AG09319 (cell line): ENCODE data around the gene RASSF6.
A peak's percentile ranks its signal among the peaks of the same experiment; 100 is the strongest.

ENCODE experiments used
- DNase-seq: peaks from one replicate; pipeline ENCODE4 v3.0.0-alpha.2; 2010; ENCODE audit warnings: low read depth; ENCODE audit errors: extremely low read depth
- CTCF ChIP-seq: IDR thresholded peaks from 2 replicates; pipeline ENCODE4 v1.5.1; 2011; ENCODE audit warnings: low read depth, mild to moderate bottlenecking, inconsistent platforms, low read length, moderate library complexity

Gene RASSF6

GRCh38 chr4:73609706-73610105 lies 10.5 kb downstream of the RASSF6 start:
- no peak for TF ChIP-seq CTCF
- DNase-seq, result peak; percentile 4

GRCh38 chr4:73608689-73609594 lies 11.3 kb downstream of the RASSF6 start:
- TF ChIP-seq CTCF, result no peak
- no peak for DNase-seq

- TF ChIP-seq CTCF, result no peak
- DNase-seq, result no peak
Observed at GRCh38 chr4:73607375-73608033, 12.7 kb downstream of the RASSF6 start.

- no peak for DNase-seq
- TF ChIP-seq CTCF, result no peak
Observed at GRCh38 chr4:73606465-73606974, 13.7 kb downstream of the RASSF6 start.

- peak; percentile 25 for DNase-seq
- TF ChIP-seq CTCF, result no peak
Observed at GRCh38 chr4:73603854-73604584, 16.2 kb downstream of the RASSF6 start.

GRCh38 chr4:73603271-73603710 lies 16.9 kb downstream of the RASSF6 start:
- no peak for DNase-seq
- no peak for TF ChIP-seq CTCF
